BJ (cell line): ENCODE measurements around the gene XXYLT1. TPM values are rescaled to one million over a fixed set of nuclear protein-coding genes. Genes with fewer than 3 reads are reported as not detected.

Experiments
- CTCF ChIA-PET: fragments of 350-600 bp; formaldehyde crosslinking; extraction: SDS; loops from one replicate; lab custom pipeline; 2021; ENCODE audit warnings: antibody characterized with exemption, inconsistent platforms; lab: Yijun Ruan, JAX
- POLR2A ChIA-PET: fragments of 300-600 bp; sonication (Branson Sonifier 250); formaldehyde crosslinking; extraction: SDS; loops from one replicate; lab custom pipeline; 2021; ENCODE audit warnings: antibody characterized with exemption; lab: Charles Lee
- DNase-seq: peaks from one replicate; pipeline ENCODE4 v3.0.0-alpha.2; 2011; ENCODE audit warnings: low read depth
- H3K27me3 ChIP-seq: 2 replicates; pipeline ENCODE4 v1.6.0; 2011; ENCODE audit warnings: low read length; ENCODE audit not compliant: control insufficient read depth, insufficient read depth
- H3K36me3 ChIP-seq: 2 replicates; pipeline ENCODE4 v1.5.1; 2011; ENCODE audit warnings: low read length; ENCODE audit not compliant: control insufficient read depth, insufficient read depth
- H3K4me3 ChIP-seq: 2 replicates; pipeline ENCODE4 v1.5.1; 2011; ENCODE audit warnings: low read depth, mild to moderate bottlenecking, control low read depth, low read length
- CTCF ChIP-seq: IDR thresholded peaks from 2 replicates; pipeline ENCODE4 v1.5.1; 2011; ENCODE audit warnings: low read depth, mild to moderate bottlenecking, control low read depth, inconsistent platforms, low read length, moderate library complexity; ENCODE audit not compliant: insufficient read depth
- polyA plus RNA-seq: library from polyadenylated mRNA; depleted of rRNA; stranded (reverse); fragments of >200 nt; gene quantifications from 2 replicates; pipeline ENCODE4 v1.2.3, GENCODE V29; 2011

XXYLT1 gene
- polyA plus RNA-seq, 1 experiment: 33.5 TPM

- H3K4me3 ChIP-seq: no peak overlapping the region
- DNase-seq: no peak
- H3K36me3 ChIP-seq: 0 out of 2 replicates have a peak, but pooled peaks cover 2% of the 10 kb centered on the region
- no peak for TF ChIP-seq CTCF
- CTCF ChIA-PET: interaction anchor here (0.6 to 1.3 kb wide), 3 partner anchors 20 to 31 kb away, joined by 3 to 5 read pairs (median 4); no protein-coding TSS in a partner anchor
- H3K27me3 ChIP-seq: no peaks in the 10 kb centered on the region
- POLR2A ChIA-PET: no interaction called here
Observed at GRCh38 chr3:195203606-195204005, 67.4 kb downstream of the XXYLT1 start.

- ChIA-PET CTCF (interaction anchor here (2.0 kb wide), 1 partner anchor 13 kb away, joined by 4 read pairs; no protein-coding TSS in a partner anchor), POLR2A (no interaction called here)
- no peak overlapping the region for H3K4me3 ChIP-seq
- no peaks in the 10 kb centered on the region for H3K36me3 ChIP-seq
- no peaks in the 10 kb centered on the region for H3K27me3 ChIP-seq
- no peak for DNase-seq
- no peak for TF ChIP-seq CTCF
Observed at GRCh38 chr3:195201295-195201694, 69.7 kb downstream of the XXYLT1 start.

GRCh38 chr3:195200010-195200822, 70.7 kb downstream of the XXYLT1 start:
- Histone ChIP-seq H3K27me3 (no peaks in the 10 kb centered on the region), H3K36me3 (no peaks in the 10 kb centered on the region), H3K4me3 (no peak overlapping the region)
- POLR2A ChIA-PET: no interaction called here
- no peak for TF ChIP-seq CTCF
- CTCF ChIA-PET: interaction anchor here (0.9 to 1.3 kb wide), 2 partner anchors 10 to 518 kb away, joined by 3 to 4 read pairs; no protein-coding TSS in a partner anchor
- DNase-seq: no peak

GRCh38 chr3:195198426-195199346, 72.3 kb downstream of the XXYLT1 start:
- no peak for TF ChIP-seq CTCF
- no peak overlapping the region for H3K4me3 ChIP-seq
- CTCF ChIA-PET: interaction anchor here (0.9 to 1.3 kb wide), 2 partner anchors 12 to 516 kb away, joined by 3 to 4 read pairs; no protein-coding TSS in a partner anchor
- H3K27me3 ChIP-seq: no peaks in the 10 kb centered on the region
- no peaks in the 10 kb centered on the region for H3K36me3 ChIP-seq
- POLR2A ChIA-PET: interaction anchor here (0.9 kb wide), 1 partner anchor 13 kb away, joined by 4 read pairs; no protein-coding TSS in a partner anchor
- DNase-seq: no peak
